ENCODE measurements around the gene RBP5.

Gene RBP5

GRCh38 chr12:7099290-7099996 is 29.2 kb downstream of the RBP5 start:
- DNase-seq = no peak

- DNase-seq = no peak
Measured at GRCh38 chr12:7096979-7097378, 31.7 kb downstream of the RBP5 start.

DNA sequence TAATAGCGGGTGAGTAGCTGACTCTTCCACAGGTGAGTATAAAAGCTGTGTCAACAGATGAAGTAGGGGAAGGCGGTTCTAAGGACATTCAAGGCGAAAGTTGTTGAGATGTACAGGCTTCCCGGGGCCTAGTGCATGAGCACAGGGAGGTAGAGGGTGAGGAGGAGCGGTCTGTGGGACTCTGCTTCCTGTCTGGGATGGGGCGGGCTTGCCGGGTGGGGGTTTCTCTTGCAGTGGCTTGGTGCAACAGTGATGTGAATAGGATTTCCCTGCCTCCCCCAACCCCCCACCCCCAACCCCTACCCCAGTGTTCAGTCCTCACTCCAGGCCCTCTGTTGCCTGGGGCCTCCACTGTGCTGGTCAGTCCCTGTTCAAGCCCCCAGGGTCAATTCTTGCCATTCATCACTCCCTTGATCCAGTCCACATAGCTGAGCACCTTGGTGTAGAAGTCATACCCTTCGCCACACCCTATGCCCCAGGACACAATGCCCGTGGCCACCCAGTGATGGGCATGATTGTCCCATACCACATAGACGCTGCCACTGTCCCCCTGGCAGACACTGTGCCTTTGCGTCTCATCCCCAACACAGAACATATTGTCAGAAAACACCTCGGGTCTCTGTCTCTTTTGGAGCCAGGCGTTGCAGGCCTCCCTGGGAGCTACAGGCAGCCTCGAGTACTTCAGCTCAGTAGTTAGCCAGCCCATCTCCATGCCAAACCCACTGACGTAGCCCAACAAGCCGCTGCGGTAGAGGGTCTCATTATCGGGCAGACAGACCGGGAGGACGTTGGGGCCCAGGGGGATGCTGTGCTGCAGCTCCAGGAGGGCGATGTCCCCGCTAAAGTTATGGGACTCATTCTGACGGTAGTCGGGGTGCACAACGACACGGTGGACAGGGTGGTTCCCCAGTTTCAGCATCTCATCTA is 32.4 kb downstream of the RBP5 start:
- DNase-seq = no peak

GRCh38 chr12:7093892-7094291 is 34.8 kb downstream of the RBP5 start:
- DNase-seq = no peak

GRCh38 chr12:7093486-7093885 is 35.2 kb downstream of the RBP5 start:
- no peak for DNase-seq

DNA sequence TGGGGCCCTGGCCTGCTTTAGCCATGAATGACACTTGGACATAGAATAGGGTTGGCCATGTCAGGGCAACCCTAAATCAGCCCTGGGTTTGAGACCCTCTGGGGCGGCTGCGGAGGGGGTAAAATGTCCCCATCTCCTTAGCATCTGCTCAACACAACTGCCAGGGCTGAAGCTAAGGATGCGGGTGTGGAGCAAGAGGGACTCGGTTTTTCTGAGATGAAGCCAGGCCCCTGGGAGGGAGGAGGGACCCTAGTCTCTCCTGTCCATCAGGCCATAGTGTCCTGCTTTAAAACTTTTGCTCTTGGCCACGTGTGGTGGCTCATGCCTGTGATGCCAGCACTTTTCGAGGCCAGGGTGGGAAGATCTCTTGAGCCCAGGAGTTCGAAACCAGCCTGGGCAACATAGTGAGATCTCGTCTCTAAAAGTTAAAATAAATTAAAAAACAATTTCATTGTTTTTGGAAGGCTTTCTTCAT is 35.7 kb downstream of the RBP5 start:
- DNase-seq = no peak

GRCh38 chr12:7092229-7092985 is 36.3 kb downstream of the RBP5 start, which contains the start of gene C1R:
Gene C1R (minus strand): TSS chr12:7092445. CDS start chr12:7092388, 57 bp downstream.
- DNase-seq = peak; percentile 70

DNA sequence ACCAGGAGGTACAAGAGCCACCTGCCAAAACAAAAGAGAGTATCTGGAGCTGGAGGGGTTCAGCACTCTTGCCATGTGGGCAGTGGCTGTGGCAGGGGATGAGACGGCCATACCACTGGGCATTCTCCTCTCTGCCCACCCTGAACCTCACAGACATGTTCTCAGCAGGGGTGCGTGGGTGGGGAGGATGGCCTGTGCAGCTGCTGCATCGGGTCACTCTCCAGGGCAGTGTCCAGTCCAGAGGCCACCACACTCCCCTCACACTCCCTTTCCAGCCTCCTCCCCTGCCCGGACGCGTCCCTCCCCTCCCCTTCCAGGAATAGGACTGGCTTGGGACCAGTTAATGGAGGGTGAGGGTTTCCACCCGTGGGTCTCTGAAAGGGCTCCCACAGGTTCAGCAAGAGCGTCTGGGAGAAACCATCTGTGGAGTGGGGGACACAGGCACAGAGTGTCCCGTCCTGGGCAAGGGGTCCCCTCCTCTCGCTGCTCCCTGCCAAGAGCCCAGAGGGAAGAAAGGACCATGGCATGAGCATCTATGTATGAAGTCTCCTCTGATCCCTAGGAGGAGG is 36.9 kb downstream of the RBP5 start:
- DNase-seq = no peak

GRCh38 chr12:7091171-7091570 is 37.5 kb downstream of the RBP5 start:
- no peak for DNase-seq

DNA sequence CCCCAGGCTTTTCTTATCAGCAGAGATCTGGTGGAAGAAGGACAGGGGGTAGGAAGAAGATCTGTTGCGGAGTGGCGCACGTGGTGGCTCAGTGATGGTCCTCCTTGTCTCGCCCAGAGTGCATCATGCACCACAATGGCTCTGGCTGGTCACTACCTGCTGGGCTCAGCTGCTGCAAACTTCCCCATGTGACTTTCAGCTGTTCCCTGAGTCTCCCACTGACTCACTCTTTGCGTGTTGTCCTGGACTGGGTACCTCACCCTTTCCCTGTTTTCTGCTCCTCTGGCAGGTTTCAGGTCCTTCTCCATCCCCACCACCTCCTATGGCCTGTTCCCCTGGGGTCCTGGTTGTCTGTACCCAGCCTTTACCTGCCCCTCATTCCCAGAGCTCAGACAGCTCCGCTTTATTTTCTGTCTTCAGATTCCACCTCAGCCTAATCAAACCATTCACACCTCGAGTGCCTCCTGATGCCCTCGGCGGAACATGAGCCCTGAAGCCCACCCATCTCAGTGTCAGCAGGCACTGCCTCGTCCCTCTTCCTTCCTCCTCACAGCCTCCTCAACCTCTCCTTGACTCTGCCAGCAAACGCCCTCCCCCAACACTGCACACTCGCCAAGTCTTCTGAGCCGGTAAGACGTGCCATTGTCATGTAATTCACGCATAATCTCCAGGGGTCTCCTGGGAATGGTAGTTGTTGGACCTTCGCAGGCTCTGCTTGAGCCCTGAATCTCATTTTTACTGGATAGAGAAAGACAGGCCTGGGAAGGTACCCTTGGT is 38.3 kb downstream of the RBP5 start:
- DNase-seq = no peak

DNA sequence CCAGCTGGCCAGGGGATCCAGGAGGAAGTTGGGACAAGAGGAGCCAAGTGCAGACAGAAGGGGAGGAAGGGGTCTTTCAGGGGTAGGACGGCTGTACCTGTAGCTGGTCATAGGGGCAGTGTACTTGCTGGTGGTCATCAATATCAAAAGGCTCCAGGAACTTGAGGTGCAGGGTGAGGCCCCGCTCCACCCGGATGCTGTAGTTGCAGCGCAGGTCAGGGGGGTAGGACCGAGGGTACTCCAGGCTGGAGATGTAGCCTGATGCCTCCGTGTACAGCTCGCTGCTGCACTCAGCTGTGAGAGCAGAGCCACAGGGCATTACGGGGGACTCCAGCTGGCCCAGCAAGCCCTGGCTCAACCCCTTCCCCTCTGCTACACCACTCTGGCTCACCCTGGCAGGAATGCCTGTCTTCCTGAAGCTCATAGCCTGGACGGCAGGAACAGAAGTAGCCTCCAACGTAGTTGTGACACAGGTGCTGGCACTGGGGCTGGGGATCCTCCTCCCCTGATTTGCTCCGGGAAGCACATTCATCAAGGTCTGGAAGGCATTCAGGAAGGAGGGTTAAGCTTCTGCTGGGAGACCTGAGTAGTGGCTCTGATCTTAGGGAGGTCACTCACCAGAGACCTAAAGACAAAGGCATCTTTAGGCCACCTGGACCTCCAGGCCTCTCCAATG is 39.4 kb downstream of the RBP5 start:
- no peak for DNase-seq

DNA sequence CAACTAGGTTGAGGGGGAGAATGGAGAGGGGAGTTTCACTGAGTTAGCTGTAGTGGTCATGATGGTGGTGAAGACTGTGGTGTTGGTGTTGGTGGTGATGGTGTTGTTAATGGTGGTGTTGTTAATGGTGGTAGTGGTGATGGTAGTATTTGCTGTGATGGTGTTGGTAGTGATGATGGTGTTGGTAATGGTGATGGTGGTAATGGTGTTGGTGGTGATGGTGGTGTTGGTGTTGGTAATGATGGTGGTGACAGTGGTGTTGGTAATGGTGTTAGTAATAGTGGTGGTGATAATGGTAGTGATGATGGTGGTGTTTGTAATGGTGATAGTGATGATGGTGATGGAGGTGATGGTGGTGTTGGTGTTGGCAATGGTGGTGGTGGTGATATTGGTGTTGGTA is 45.6 kb downstream of the RBP5 start:
- DNase-seq = no peak

DNA sequence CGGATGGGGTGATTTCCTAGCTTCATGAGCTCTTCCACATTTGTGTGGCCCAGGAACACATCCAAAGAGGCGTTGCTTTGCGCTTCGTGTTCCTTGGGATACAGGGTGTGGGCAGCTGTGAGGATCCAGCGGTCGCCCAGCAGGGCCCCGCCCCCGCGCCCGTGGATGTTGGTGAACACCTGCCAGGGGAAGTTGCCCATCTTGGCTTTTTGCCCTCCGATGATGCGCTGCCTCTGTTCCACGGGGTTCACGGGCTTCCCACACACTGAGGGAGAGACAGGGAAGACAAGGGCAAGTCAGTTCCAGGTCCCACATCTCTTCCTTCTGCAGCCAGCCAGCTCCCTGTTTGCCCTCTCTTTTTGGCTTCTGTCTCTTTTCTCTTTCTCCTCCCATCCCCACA is 47.7 kb downstream of the RBP5 start:
- no peak for DNase-seq

DNA sequence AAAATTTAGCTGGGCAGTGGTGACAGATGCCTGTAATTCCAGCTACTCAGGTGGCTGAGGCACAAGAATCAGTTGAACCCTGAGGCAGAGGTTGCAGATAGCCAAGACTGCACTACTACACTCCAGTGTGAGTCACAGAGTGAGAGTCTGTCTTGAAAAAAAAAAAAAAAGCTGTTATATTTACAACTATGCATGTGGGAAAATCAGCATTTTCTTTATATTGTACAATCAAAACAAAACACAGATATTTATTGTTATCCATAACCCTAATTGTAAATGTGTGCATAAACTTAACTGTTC is 48.9 kb downstream of the RBP5 start:
- no peak for DNase-seq

GRCh38 chr12:7078163-7078562 is 50.5 kb downstream of the RBP5 start:
- DNase-seq = no peak

DNA sequence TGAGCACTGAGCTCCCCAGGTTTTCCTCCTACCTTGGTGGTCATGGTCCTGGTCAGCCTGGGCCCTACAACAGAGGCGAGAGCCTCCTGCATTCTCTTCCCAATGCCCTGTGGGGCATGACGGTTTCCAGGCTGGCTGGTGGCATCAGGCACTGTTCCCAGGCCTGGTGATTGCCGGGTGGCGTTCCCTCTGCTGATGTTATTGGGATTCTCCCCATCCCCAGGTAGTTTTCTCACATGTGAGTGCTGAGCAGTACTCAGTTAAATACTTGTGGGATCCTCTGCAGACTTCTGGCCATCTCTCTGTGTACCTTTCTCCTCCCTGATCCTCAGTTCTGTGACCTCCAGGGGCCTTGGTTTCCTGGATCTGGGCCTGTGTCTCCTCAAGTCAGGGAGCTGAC is 52.2 kb downstream of the RBP5 start:
- no peak for DNase-seq

GRCh38 chr12:7075939-7076338 is 52.8 kb downstream of the RBP5 start:
- DNase-seq = no peak

GRCh38 chr12:7075518-7075917 is 53.2 kb downstream of the RBP5 start:
- DNase-seq = no peak

GRCh38 chr12:7073946-7074345 is 54.7 kb downstream of the RBP5 start:
- no peak for DNase-seq

Measured in stimulated activated CD4-positive, alpha-beta T cell treated with anti-CD3 and anti-CD28 coated beads, Interleukin-4, amount 100 ng/mL, for 1 hour (primary cell).